BE2C (cell line): Measurements from ENCODE around the gene SKP2. TPM values are rescaled to one million over a fixed set of nuclear protein-coding genes. Genes with fewer than 3 reads are reported as not detected.
A peak's percentile ranks its signal among the peaks of the same experiment; 100 is the strongest.

ENCODE experiments used
- DNase-seq: peaks from one replicate; pipeline ENCODE4 v3.0.0-alpha.2; 2020
- H3K27me3 ChIP-seq: fragments of 250-450 bp; sonication (Bioruptor Pico); 2 replicates; pipeline ENCODE4 v1.5.1; 2020; ENCODE audit warnings: mild to moderate bottlenecking
- H3K36me3 ChIP-seq: fragments of 250-450 bp; sonication (Bioruptor Pico); 2 replicates; pipeline ENCODE4 v1.5.1; 2020; ENCODE audit warnings: mild to moderate bottlenecking
- H3K4me1 ChIP-seq: fragments of 250-450 bp; sonication (Bioruptor Pico); 2 replicates; pipeline ENCODE4 v1.5.1; 2020
- H3K4me3 ChIP-seq: 2 replicates; pipeline ENCODE4 v1.5.1; 2011; ENCODE audit warnings: low read depth, low read length
- H3K9me3 ChIP-seq: fragments of 250-450 bp; sonication (Bioruptor Pico); 2 replicates; pipeline ENCODE4 v1.5.1; 2020
- CTCF ChIP-seq: IDR thresholded peaks from 2 replicates; pipeline ENCODE4 v1.5.1; 2012; ENCODE audit warnings: mild to moderate bottlenecking, low read depth, low read length
- polyA plus RNA-seq: library from polyadenylated mRNA; unstranded; fragments of >200 nt; gene quantifications from one replicate; pipeline ENCODE4 v1.2.1, GENCODE V29; 2012; ENCODE audit warnings: low read depth, missing spikeins; ENCODE audit not compliant: insufficient read length, insufficient read depth

Gene SKP2
- 78.9 TPM for polyA plus RNA-seq

GRCh38 chr5:36151434-36152323, at the start of gene SKP2, which contains the start of gene LMBRD2:
TSS of gene SKP2 (plus strand) at chr5:36152111. CDS start at chr5:36152263, 152 bp downstream.
TSS of gene LMBRD2 (minus strand) at chr5:36151887. CDS start at chr5:36143349, 8,538 bp downstream.
- no peak for TF ChIP-seq CTCF
- DNase-seq, result peak; percentile 99
- peak within 1 kb of the TSS; percentile 96 for H3K4me3 ChIP-seq
- no peaks in the 10 kb centered on the region for H3K27me3 ChIP-seq
- H3K36me3 ChIP-seq, result peaks cover 40% of the 10 kb centered on the region
- peaks cover 6% of the 10 kb centered on the region for H3K4me1 ChIP-seq
- H3K9me3 ChIP-seq, result no peaks in the 10 kb centered on the region

GRCh38 chr5:36105819-36106218, 46.1 kb upstream of the SKP2 start:
- Histone ChIP-seq H3K27me3 (no peaks in the 10 kb centered on the region), H3K4me1 (no peaks in the 10 kb centered on the region), H3K36me3 (peaks cover 3% of the 10 kb centered on the region; the same call in 1 of the 2 replicates), H3K4me3 (no peak overlapping the region), H3K9me3 (no peaks in the 10 kb centered on the region; the same call in 1 of the 2 replicates)
- DNase-seq, result no peak
- TF ChIP-seq CTCF, result no peak

GRCh38 chr5:36108758-36109460, 43.0 kb upstream of the SKP2 start:
- H3K36me3 ChIP-seq, result peaks cover 3% of the 10 kb centered on the region; the same call in 1 of the 2 replicates
- DNase-seq, result no peak

GRCh38 chr5:36111238-36111637, 40.7 kb upstream of the SKP2 start:
- TF ChIP-seq CTCF, result no peak
- H3K4me1 ChIP-seq, result 0 out of 2 replicates have a peak, but pooled peaks cover 2% of the 10 kb centered on the region
- no peaks in the 10 kb centered on the region for H3K9me3 ChIP-seq
- peaks cover 3% of the 10 kb centered on the region; the same call in 1 of the 2 replicates for H3K36me3 ChIP-seq
- no peak overlapping the region for H3K4me3 ChIP-seq
- no peak for DNase-seq
- H3K27me3 ChIP-seq, result no peaks in the 10 kb centered on the region

More at GRCh38 chr5:36108758-36109460, 43.0 kb upstream of the SKP2 start:
- Histone ChIP-seq H3K27me3 (no peaks in the 10 kb centered on the region), H3K4me1 (0 out of 2 replicates have a peak, but pooled peaks cover 2% of the 10 kb centered on the region), H3K4me3 (no peak overlapping the region), H3K9me3 (no peaks in the 10 kb centered on the region; the same call in 1 of the 2 replicates)
- no peak for TF ChIP-seq CTCF

GRCh38 chr5:36125868-36126267, 26.0 kb upstream of the SKP2 start:
- no peak for TF ChIP-seq CTCF

More at GRCh38 chr5:36125868-36126267, 26.0 kb upstream of the SKP2 start:
- Histone ChIP-seq H3K4me3 (no peak overlapping the region), H3K4me1 (no peaks in the 10 kb centered on the region), H3K9me3 (no peaks in the 10 kb centered on the region), H3K27me3 (no peaks in the 10 kb centered on the region), H3K36me3 (no peaks in the 10 kb centered on the region; the same call in 1 of the 2 replicates)
- no peak for DNase-seq
